Parathyroid adenoma (tissue), 2 donors: ENCODE results near the gene THBS3.
A peak's percentile ranks its signal among the peaks of the same experiment; 100 is the strongest.

Source experiments
- H2AFZ ChIP-seq: fragments of 300-600 bp; sonication (generic); one replicate; pipeline ENCODE4 v1.7.0; 2017; ENCODE audit warnings: antibody characterized with exemption, mild to moderate bottlenecking
- H3K27ac ChIP-seq: fragments of 300-600 bp; sonication (generic); one replicate; pipeline ENCODE4 v1.7.0; 2017
- H3K27me3 ChIP-seq: fragments of 300-600 bp; sonication (generic); one replicate; pipeline ENCODE4 v1.7.0; 2017; ENCODE audit warnings: low read length; ENCODE audit not compliant: control insufficient read depth, insufficient read depth
- H3K36me3 ChIP-seq: fragments of 300-600 bp; sonication (generic); one replicate; pipeline ENCODE4 v1.7.0; 2017; ENCODE audit warnings: low read length; ENCODE audit not compliant: control insufficient read depth, insufficient read depth
- H3K4me1 ChIP-seq: fragments of 300-600 bp; sonication (generic); one replicate; pipeline ENCODE4 v1.7.0; 2017; ENCODE audit warnings: control low read depth
- H3K4me2 ChIP-seq: fragments of 300-600 bp; sonication (generic); one replicate; pipeline ENCODE4 v1.7.0; 2017; ENCODE audit warnings: low read length
- H3K4me3 ChIP-seq: fragments of 300-600 bp; sonication (generic); one replicate; pipeline ENCODE4 v1.7.0; 2017; ENCODE audit warnings: low read depth, low read length
- H3K79me2 ChIP-seq: fragments of 300-600 bp; sonication (generic); one replicate; pipeline ENCODE4 v1.7.0; 2017; ENCODE audit warnings: control low read depth
- H3K9ac ChIP-seq: fragments of 300-600 bp; sonication (generic); one replicate; pipeline ENCODE4 v1.7.0; 2017; ENCODE audit warnings: mild to moderate bottlenecking
- H3K9me3 ChIP-seq: fragments of 300-600 bp; sonication (generic); one replicate; pipeline ENCODE4 v1.7.0; 2017; ENCODE audit warnings: low read length; ENCODE audit not compliant: control insufficient read depth
- TF ChIP-seq, protein P1 (sequence below): fragments of 300-600 bp; sonication (generic); IDR thresholded peaks from one replicate; pipeline ENCODE4 v1.7.0; 2017; ENCODE audit warnings: antibody characterized with exemption, mild to moderate bottlenecking
- donor health status: primary hyperparathyroidism.

Gene THBS3

DNA sequence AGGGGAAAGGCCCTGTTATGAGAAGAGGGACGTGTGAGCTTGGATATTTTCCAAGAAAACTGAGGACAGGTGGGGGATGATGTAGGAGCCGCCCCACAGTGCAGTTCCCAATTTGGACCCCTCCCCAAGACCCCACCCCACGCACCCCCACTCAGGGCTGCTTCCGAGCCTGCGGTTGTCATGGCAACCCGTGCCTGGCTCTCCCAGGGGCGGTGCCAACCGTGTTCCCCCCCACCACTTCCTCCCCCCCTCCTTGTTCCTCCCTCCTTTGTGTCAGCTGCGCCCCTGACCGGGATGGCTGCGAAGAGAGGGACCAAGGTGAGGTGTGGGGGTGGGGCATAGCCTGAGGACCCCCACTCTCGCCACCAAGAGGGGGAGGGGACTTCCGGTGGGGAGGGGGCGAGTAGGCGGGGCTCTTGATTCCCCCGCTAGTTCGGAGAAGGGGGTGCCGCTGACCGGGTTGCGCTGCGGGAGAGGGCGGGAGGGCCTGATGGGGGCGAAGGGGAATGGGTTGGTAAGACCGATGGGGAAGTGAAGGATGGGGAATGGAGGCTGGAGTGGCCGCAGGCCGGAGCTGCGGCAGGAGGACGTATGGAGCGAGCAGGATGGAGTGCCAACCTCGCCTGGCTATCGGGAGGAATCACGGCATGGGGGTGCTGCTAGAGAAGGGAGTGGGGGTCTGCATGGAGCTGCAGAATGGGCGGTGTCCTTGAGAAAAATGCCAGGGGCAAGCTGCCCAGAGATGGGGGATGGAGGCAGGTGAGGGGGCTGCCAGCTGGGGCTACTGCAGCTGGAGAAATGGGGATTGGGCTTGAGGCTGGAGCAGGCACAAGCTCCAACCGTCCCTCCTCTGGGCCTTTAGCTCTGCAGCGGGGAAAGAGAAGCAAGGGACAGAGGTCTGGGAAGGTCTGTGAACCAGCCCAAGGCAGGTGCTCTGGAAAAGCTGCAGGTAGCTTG is 33.1 kb downstream of the THBS3 start:
- no peak overlapping the region for H3K4me3 ChIP-seq

DNA sequence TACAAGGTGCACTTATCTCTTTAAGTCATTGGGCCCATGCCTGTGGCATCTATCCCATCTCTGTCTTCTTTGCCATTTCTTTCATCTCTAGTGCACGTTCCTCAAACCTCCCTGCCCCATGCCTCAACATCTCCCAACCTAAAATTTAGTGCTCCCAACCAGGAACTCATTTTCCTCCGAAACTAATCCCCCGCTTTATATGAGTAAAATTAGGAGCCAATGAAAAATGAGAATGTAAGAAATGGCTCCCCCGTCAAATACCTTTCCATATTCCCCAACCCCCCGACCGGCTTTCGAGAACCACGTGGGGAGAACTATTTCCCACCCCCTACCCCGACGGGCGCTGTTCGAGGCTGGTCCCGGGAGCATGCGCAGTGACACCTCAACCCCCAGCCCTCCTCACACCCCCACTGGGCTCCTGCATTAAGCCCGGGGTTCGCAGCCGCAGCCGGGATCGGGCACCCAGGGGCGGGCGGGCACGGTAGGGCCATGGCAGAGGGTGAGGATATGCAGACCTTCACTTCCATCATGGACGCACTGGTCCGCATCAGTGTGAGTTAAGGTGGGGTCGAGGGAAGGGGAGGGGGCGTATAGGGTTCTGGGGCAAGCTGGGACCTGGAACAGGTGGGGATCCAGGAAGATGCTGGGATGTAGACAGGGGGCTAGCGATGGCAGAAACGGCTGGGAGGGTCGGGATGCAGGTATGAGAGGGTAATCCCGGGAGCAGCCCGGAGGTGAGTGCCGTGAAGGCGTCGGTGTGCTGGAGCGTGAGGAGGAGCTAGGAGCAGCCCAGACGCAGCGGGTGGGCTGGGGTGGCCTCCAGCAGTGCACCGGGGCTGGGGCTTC is 34.0 kb downstream of the THBS3 start, which contains the start of gene TRIM46:
Gene TRIM46, plus strand, starts transcription at position 372 of the 846 bp plus-strand sequence. Its CDS starts 118 bp downstream, at position 490.
- no peaks in the 10 kb centered on the region for H3K27me3 ChIP-seq
- H3K36me3 ChIP-seq = no peaks in the 10 kb centered on the region
- no peaks in the 10 kb centered on the region for H3K79me2 ChIP-seq
- no peaks in the 10 kb centered on the region for H3K4me1 ChIP-seq
- peak within 1 kb of the TSS; percentile 72 for H3K9ac ChIP-seq
- no peaks in the 10 kb centered on the region for H3K9me3 ChIP-seq
- TF ChIP-seq, protein P1, sequence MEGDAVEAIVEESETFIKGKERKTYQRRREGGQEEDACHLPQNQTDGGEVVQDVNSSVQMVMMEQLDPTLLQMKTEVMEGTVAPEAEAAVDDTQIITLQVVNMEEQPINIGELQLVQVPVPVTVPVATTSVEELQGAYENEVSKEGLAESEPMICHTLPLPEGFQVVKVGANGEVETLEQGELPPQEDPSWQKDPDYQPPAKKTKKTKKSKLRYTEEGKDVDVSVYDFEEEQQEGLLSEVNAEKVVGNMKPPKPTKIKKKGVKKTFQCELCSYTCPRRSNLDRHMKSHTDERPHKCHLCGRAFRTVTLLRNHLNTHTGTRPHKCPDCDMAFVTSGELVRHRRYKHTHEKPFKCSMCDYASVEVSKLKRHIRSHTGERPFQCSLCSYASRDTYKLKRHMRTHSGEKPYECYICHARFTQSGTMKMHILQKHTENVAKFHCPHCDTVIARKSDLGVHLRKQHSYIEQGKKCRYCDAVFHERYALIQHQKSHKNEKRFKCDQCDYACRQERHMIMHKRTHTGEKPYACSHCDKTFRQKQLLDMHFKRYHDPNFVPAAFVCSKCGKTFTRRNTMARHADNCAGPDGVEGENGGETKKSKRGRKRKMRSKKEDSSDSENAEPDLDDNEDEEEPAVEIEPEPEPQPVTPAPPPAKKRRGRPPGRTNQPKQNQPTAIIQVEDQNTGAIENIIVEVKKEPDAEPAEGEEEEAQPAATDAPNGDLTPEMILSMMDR = no peak
- peak within 1 kb of the TSS; percentile 86 for H3K27ac ChIP-seq
- peak within 1 kb of the TSS; percentile 95 for H2AFZ ChIP-seq
- H3K4me3 ChIP-seq = peak within 1 kb of the TSS; percentile 99
- peak within 1 kb of the TSS; percentile 97 for H3K4me2 ChIP-seq

More for the DNA sequence above, 33.1 kb downstream of the THBS3 start:
- H3K9me3 ChIP-seq = no peaks in the 10 kb centered on the region
- peak overlapping the region; percentile 97 for H3K4me2 ChIP-seq
- H3K4me1 ChIP-seq = no peaks in the 10 kb centered on the region
- H3K27ac ChIP-seq = no peak overlapping the region
- no peak overlapping the region for H2AFZ ChIP-seq
- H3K9ac ChIP-seq = no peak overlapping the region
- H3K36me3 ChIP-seq = no peaks in the 10 kb centered on the region
- TF ChIP-seq, protein P1 = no peak
- no peaks in the 10 kb centered on the region for H3K79me2 ChIP-seq
- H3K27me3 ChIP-seq = no peaks in the 10 kb centered on the region

DNA sequence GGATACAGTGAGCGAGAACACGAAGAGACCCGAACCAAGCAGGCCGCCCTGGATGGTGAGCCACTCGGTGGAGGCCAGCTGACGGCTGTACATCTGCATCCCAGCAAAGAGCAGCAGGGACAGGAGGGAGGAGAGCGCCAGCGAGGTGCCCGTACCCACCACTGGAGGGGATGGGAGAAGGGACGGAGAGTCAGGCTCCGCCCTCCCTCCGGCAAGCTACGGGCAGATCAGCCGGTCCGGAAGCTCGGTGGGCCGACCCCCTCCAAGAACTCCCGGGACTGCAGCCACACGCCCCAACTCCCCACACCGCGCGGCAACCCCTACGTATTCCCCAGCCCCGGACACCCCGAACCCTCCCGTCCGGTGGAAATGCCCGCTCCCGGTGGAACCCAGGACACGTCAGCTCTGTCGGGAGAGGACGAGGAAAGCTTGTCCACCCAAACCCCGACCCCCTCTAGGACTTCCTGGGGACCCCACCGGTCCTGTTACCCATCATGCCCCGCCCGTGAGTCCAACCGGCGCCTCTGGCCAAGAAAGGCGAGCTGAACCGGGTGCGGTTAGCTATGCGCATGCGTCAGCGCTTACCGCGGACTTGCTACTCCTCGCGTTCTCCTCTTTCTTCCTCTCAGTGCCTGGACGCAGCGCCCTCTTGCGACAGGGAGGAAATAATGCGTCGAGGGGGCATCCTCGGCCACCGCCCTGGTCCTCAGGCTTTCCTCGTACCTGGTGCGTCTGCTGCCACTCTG is 34.8 kb downstream of the THBS3 start, which contains the start of gene KRTCAP2:
Gene KRTCAP2, minus strand, starts transcription at position 573 of the 746 bp plus-strand sequence. Its CDS starts 80 bp downstream, at position 493.
- Histone ChIP-seq H3K4me1 (no peaks in the 10 kb centered on the region), H3K36me3 (no peaks in the 10 kb centered on the region), H3K27me3 (no peaks in the 10 kb centered on the region), H3K27ac (peak within 1 kb of the TSS; percentile 86), H2AFZ (peak within 1 kb of the TSS; percentile 95), H3K79me2 (no peaks in the 10 kb centered on the region), H3K9me3 (no peaks in the 10 kb centered on the region), H3K4me2 (peak within 1 kb of the TSS; percentile 97), H3K4me3 (peak within 1 kb of the TSS; percentile 99), H3K9ac (peak within 1 kb of the TSS; percentile 72)
- TF ChIP-seq, protein P1 = peak; percentile 87

DNA sequence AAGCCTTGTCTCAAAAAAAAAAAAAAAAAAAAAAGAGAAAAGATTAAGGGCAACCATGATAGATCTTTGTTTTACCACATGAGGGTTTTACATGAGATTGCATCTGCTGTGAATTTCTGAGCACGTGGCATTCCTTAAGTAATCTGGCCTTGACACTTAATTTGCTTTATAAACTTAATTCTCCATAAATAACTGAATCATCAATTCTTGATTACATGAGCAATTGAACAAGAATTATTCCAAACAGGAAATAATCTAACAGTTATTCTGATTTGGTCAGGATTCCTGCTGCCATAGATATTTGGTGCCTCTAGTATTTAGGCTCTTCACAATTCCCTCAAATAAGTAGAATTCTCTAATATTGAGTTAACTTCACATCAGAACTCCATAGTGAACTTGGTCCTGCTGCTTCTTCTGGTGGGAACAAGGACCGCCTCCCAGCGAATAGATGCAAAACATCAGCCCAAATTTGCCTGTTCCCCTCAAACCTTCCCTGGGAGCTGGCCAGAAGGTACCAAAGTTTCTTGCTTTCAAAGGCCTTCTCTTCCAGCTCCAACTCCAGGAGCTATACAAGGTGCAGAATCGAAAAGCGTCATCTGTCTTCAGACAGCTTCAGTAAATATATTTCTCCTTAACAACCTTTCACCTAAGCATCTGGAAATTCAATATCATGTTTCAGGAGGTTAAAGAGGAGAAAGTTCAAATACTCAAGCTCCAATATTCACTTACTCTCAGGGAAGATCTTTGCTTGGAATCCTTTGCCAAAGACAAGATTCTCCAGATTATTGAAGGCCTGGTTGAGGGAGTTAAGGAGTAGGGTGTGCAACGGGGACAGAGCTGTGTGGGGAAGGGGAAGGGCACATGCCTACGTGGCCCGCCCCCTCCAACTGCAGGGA is 35.6 kb downstream of the THBS3 start:
- Histone ChIP-seq H2AFZ (peak overlapping the region; percentile 95), H3K9me3 (no peaks in the 10 kb centered on the region), H3K36me3 (no peaks in the 10 kb centered on the region), H3K4me1 (no peaks in the 10 kb centered on the region), H3K27me3 (no peaks in the 10 kb centered on the region), H3K4me2 (peak overlapping the region; percentile 97), H3K4me3 (peak overlapping the region; percentile 99), H3K9ac (no peak overlapping the region), H3K79me2 (no peaks in the 10 kb centered on the region), H3K27ac (peak overlapping the region; percentile 86)
- TF ChIP-seq, protein P1 = no peak
